Measurements from ENCODE around the gene MRPS33. TPM values are rescaled to one million over a fixed set of nuclear protein-coding genes. Genes with fewer than 3 reads are reported as not detected.
"Not testable (repeated sequence)": the region's sequence is repeated elsewhere in the genome, so short reads cannot be mapped to it uniquely, and the experiment has no call there.

Gene MRPS33
- total RNA-seq, 4 donors from 2014 or later, result 8.8 to 28.7 (median 16.9) TPM

DNA sequence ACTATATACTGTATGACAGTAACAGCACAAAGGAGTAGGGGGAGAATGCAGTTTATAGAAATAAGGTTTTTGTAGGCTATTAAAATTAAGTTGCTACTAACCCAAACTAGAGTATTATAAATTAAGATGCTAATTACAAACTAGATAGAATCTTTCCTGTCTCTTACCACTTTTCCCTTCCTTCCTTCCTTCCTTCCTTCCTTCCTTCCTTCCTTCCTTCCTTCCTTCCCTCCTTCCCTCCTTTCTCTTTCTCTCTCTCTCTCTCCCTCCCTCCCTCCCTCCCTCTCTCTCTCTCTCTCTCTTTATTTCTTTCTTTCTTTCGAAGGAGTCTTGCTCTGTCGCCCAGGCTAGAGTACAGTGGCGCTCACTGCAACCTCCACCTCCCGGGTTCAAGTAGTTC lies 53.6 kb downstream of the MRPS33 start:
- no peak overlapping the region for H3K27ac ChIP-seq
- no peaks in the 10 kb centered on the region for H3K9me3 ChIP-seq
- H3K4me1 ChIP-seq, result no peaks in the 10 kb centered on the region
- no peak for DNase-seq
- intact Hi-C loops (cut with DNase I; ENCODE audit: low total_unique reads), result no loop called here
- H3K36me3 ChIP-seq, result no peaks in the 10 kb centered on the region
- no peak overlapping the region for H3K4me3 ChIP-seq
- H3K27me3 ChIP-seq, result no peaks in the 10 kb centered on the region
- TF ChIP-seq, protein P1, sequence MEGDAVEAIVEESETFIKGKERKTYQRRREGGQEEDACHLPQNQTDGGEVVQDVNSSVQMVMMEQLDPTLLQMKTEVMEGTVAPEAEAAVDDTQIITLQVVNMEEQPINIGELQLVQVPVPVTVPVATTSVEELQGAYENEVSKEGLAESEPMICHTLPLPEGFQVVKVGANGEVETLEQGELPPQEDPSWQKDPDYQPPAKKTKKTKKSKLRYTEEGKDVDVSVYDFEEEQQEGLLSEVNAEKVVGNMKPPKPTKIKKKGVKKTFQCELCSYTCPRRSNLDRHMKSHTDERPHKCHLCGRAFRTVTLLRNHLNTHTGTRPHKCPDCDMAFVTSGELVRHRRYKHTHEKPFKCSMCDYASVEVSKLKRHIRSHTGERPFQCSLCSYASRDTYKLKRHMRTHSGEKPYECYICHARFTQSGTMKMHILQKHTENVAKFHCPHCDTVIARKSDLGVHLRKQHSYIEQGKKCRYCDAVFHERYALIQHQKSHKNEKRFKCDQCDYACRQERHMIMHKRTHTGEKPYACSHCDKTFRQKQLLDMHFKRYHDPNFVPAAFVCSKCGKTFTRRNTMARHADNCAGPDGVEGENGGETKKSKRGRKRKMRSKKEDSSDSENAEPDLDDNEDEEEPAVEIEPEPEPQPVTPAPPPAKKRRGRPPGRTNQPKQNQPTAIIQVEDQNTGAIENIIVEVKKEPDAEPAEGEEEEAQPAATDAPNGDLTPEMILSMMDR (IDR thresholded peaks at IDR 0.05), result no peak
- TF ChIP-seq POLR2A (IDR thresholded peaks at IDR 0.05), result no peak

DNA sequence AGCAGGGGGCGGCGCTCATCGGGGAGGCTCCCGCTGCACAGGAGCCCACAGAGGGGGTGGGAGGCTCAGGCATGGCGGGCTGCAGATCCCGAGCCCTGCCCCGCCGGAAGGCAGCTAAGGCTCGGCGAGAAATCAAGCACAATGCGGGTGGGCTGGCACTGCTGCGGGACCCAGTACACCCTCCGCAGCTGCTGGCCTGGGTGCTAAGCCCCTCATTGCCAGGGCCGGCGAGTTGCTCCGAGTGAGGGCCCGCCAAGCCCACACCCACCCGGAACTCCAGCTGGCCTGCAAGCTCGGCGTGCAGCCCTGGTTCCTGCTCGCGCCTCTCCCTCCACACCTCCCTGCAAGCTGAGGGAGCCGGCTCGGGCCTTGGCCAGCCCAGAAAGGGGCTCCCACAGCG lies 57.8 kb downstream of the MRPS33 start:
- H3K36me3 ChIP-seq; H3K4me1 ChIP-seq; H3K4me3 ChIP-seq; intact Hi-C loops (cut with DNase I; ENCODE audit: low total_unique reads); H3K27ac ChIP-seq; DNase-seq; H3K27me3 ChIP-seq; H3K9me3 ChIP-seq: not testable (repeated sequence)

Small RNA genes within 50 kb of the gene (small RNA-seq; reads per million reads assigned to genes)
- gene RNU4-74P, result not detected

Other genes with a start within 250 kb of the MRPS33 start
- 10 to 100 TPM; 42.6 to 76.8 (median 66.5) TPM for gene BRAF, start 90.0 kb downstream of the MRPS33 start, total RNA-seq
- 1 to 10 TPM in 1 of 4 donors, under 1 TPM in 1, not detected in 2; 0.76 to 3.0 TPM for gene TMEM178B, start 59.1 kb upstream of the MRPS33 start, total RNA-seq

Measured in uterus (tissue), 4 donors.